ENCODE data around the gene WSB1. TPM values are rescaled to one million over a fixed set of nuclear protein-coding genes. Genes with fewer than 3 reads are reported as not detected.

The WSB1 gene
- total RNA-seq, 1 donor from 2014 or later, result 79.4 TPM

GRCh38 chr17:27362503-27362902 is 68.6 kb downstream of the WSB1 start:
- ATAC-seq, result no peak

- no peak for ATAC-seq
These were observed 69.0 kb downstream of the WSB1 start for GRCh38 chr17:27362909-27363308.

- ATAC-seq, result no peak
These were observed 69.4 kb downstream of the WSB1 start for GRCh38 chr17:27363326-27363725.

Other genes starting within 250 kb of the WSB1 start
- 31.0 TPM for gene KSR1, start 162.3 kb downstream of the WSB1 start, total RNA-seq

Data from esophagus mucosa (tissue), 1 donor.